HG02763 (cell line): ENCODE results near the gene KCNQ1OT1.

Experiments used
- ATAC-seq: cut with Tn5 transposase; IDR thresholded peaks from one replicate; pipeline ENCODE4 v1.9.1; 2021; ENCODE audit warnings: mild to moderate bottlenecking, moderate library complexity; ENCODE audit not compliant: unreplicated experiment

The KCNQ1OT1 gene

DNA sequence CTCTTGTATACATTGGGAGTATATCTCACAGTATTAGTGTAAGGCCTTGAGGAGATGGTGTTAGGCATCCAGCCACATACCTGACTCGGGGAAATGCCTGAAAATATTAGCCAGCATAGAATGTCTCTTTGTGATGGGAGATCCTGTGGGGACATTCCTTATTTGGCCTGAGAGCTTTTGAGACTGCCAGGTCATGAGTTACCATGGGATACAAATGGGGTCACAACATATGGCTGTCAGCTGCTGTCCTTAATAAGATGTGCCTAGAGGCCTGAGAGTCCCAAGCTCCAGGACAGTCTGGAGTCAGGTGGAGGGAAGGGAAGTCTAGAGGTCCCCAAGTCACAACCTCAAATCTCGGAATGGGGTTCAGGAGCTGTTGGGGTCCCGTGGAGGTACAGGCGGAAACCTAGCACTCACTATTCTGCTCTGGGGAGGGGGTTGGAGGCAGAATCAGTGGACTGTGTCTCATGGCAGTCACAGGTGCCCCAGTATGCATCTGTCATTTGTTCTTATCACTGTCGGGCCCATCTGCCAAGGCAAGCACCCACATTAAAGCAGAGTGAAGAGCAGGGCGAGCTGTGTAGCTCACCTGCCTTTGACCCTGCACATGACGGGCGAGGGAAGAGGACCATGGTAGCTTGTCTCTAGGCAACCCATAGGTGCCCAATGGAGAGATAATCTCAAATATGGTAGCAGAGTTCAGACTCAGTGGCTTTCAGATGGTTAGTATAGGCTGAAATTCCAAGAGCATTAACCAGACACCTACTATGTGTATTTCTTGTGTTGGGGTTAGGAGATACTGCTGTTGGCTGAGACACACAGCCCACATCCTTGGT lies 29.9 kb downstream of the KCNQ1OT1 start:
- ATAC-seq: no peak

DNA sequence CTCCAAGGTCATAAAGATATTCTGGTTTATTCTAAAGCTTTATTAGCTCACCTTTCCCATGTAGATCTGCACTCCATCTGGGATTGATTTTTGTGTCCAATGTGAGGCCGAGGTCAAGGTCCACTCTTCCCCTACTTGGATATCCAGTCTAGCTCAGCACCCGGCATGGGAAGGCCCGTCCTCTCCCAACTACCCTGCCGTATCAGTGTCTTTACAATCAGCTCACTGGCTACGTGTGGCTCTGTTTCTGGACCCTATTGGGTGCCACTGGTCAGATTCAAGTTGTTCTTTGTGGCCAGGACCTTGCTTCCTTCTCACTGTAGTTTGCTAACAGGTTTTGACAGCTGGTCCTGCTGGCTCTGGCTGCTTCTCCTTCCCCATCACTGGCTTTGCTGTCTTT lies 30.9 kb downstream of the KCNQ1OT1 start:
- ATAC-seq: no peak

DNA sequence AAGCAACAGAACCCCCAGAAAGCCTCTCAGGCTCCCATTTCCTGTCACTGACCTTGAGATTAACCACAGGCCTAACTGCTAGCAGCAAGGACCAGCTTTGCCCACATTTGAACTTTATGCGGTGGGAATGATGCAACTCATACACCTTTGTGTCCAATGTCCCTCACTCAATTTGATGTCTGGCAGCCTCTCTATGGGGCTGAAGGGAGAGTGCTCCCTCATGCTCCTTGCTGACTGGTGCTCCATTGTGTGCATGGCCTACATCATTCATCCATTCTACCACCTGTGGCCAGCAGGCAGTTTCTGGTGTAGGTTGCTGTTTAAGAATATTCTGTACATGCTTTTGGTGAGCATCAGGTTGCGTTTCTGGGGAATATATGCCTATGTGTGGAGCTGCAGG lies 31.9 kb downstream of the KCNQ1OT1 start:
- no peak for ATAC-seq

DNA sequence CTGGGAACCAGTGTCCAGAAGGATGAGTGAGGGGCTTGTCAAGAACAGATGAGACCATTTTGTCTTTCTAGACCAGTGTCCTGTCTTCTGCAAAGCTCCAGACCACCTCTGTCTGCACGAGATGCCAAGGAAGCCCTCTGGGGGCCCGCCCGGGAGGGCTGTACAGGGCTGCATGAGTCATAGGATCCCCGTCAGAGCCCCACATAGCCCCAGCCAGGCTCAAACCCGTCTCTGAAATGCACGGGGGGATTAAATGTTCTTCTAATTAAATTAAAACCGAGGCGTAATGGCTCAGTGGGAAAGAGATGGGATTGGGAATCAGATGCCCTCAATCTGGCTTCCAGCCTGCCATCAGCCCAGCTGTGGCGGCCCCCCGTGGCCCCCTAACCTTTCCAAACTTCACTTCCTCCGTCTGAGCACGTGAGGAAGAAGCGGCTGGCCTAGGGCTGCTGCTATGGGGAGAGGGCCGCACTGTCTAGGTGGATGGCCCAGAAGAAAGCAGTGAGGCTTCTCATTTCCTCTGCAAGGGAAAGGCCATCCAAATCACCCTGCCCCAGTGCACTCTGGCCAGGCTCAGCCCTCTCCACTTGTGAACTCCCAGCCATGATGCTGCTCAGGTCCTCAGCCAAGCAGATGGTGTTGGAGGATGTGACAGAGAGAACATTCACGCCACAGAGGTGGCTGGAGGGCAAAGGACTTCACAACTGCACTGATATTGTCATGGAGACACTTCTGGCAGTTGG lies 32.8 kb downstream of the KCNQ1OT1 start:
- no peak for ATAC-seq

DNA sequence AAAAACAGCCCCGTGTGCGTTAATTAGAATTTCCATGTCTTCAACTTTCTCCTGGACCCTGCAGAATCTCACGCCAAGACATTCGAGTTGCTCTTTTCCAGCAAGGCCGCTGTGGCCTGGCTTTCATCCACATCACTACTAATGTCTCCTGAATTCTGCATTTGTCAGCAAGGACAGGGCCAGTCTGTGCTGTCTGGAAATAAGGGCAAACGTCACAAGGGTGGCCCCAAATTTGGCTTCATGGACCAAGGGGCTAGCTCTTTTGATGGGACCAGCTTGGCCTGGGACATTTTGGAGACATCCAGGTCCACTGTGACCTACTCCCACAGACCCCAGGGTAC lies 33.4 kb downstream of the KCNQ1OT1 start:
- no peak for ATAC-seq

DNA sequence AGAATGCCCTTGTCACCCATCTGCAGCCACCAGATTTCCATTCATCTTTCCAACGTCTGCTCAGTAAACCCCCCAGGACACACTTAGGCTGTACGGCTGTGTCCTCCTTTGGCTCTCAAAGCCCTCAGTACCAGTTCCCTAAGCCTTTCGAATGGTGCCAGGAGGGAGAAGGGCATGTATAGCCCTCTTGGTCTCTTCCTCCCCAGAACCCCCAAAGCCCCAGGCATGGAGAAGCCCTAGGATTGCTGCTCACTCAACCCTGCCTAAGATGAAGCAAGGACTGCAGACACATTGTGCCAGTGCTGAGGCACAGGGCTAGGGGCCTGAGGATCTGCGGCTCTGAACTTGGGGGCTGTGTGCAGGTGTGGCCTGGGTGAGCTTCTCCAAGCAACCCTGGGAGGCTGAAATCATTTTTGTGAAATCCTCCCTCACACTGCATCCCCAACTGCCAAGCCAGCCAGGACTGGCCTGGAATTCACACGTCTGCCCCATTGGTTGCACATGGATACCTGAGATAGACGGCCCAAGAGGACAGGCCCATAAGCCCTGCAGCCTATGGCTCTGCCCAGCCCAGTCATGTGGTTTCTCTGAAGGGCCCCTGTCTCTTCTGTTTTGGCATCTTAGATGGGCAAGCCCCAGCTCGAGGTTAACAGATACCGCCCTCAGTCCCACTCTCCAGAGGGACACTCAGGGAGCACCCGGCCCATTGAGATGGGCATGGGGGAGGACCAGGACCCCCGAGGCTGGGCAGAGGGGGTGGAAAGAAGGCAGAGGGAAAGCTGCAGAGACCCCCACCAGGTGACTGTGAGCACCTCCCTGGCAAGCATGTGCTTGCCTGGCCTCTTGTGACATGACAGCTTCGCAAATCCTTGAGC lies 34.0 kb downstream of the KCNQ1OT1 start:
- no peak for ATAC-seq

DNA sequence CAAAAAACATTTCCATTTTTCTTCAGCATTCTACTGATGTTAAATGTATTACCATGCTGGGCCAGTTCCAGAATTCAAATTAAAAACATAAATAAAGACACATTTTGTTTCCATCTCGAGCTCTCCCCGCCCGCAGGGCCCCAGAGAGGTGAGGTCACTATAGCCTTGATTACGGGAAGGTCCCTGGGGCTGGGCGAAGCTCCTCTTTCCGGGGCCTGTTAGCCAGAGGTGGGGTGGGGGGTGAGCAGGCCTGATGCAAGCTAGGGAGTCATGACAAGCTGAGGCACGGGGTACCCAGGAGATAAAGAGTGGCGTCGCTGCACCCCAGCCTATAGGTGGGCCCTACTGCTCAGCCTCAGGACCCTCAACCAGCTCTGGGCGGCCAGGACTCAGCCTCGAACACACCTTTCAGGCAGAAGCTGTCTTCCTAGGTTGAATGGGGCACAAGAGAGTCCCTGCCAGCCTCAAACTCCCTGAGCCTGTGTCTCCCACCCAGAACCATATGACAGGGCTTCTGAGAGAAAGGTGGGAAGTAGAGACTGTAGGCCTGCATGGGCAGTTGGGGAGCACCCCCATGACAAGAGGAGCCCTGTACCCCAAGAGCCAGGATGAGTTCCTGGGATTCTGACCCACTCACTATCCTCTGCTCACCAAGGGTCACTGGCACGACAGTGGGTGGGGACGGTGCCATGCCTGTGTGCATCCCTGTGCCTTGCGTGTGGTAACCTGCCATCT lies 34.8 kb downstream of the KCNQ1OT1 start:
- no peak for ATAC-seq

DNA sequence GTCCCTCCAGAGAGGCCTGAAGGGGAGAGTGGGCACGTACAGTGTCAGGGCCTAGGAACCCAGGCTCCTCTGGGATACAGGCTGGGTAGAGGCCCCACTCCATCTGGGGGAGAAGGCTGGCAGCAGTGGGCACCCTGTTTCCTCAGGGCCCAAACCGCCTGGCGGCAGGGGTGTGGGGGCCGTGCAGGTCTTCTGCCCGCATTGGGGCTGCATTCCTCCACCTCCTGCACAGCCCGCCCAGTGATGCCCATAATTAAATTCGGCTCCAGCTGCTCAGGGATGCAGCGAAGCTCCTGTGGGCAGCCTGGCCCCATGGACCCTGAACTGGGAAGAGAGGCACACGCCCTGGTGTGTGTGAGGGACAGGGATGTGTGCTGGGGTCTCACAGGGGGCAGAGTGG lies 35.4 kb downstream of the KCNQ1OT1 start:
- no peak for ATAC-seq

DNA sequence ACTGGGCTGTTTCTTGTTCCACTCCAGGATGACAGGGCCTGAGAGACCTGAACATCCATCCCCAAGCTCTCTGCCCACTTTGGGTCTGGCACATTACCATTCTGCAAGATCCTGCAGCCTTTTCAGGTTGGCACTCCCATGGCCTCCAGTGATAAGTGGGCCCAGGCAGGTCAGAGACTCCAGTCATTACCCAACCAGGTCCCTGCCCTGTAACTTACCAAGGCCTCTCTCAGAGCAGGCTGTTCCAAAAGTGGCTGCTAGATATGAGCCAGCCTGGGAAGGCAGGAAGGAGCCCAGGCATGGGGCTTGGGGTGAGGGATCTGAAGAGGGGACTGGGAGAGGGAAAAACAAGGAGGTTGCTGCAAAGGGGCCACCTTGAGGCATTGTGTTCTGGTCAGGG lies 35.9 kb downstream of the KCNQ1OT1 start:
- ATAC-seq: no peak

DNA sequence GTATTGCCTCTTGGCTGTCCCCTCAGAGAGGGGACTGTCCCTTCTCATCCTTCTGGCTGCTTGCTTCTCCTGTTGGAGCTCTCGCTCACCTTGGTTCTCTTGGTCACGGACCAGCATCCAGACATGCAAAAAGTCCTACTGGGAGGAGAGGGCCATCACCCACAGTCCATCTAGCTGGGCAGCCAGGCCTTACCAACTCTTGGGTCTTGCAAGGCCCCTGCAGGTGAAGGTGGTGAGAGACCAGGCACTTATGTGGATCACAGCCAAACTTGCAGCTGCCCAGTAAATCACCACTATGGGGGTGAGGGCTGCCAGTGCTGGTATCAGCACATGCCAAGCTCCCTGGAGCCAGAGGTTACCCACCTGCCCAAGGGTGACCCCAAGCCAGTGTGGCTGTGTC lies 36.3 kb downstream of the KCNQ1OT1 start:
- ATAC-seq: no peak

DNA sequence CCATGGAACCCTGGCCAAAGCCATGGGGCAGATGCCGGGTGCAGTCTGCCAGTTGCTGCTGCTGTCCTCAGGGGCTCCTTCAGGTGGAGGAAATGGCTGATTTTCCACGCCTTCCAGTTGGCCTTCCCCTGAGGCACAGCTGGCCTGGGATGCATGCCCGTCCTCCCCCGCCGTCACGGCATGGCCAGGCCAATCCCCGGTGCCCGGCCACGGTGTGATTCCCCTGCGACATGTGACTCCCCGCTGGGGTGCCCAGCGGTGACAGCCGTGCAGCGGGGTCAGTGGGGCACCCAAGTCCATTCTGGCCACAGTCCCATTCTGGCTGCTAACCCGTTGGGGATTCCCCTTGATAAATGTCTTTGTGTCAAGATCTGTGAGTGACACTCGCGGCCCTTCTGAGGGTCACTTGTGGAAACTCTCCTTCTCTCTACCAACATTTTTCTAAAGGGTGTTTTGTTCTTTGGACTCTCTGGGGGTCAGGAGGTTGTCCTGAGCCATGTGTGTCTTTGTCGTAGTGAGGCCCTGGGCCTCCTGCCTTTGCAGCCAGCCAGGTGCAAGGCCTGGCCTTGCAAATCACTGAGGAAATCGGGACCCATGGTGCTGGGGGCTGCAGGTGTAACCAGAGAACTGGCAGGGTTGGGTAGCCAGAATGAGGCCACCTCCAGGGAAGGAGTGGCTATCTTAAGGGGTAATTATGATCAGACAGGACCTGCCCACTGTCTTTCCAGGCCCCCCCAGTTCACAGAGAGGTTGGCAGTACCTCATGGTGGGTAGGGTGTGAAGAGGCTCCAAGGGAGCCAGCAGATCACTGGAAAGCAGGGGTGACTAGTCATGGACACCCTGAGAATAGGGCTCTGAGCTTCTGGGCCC lies 37.1 kb downstream of the KCNQ1OT1 start:
- no peak for ATAC-seq

DNA sequence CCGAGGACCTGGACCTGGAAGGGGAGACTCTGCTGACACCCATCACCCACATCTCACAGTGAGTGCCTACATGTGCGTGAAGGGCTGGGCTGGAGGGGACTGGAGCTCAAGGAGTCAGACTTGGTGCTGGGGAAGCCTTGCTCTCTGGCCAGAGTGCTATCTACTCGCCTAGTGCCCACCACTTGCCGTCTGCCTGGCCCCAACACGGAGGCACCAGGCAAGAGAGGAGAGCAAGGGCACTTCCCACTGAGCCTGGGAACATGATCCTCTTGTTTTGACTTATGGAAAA lies 37.8 kb downstream of the KCNQ1OT1 start:
- no peak for ATAC-seq

DNA sequence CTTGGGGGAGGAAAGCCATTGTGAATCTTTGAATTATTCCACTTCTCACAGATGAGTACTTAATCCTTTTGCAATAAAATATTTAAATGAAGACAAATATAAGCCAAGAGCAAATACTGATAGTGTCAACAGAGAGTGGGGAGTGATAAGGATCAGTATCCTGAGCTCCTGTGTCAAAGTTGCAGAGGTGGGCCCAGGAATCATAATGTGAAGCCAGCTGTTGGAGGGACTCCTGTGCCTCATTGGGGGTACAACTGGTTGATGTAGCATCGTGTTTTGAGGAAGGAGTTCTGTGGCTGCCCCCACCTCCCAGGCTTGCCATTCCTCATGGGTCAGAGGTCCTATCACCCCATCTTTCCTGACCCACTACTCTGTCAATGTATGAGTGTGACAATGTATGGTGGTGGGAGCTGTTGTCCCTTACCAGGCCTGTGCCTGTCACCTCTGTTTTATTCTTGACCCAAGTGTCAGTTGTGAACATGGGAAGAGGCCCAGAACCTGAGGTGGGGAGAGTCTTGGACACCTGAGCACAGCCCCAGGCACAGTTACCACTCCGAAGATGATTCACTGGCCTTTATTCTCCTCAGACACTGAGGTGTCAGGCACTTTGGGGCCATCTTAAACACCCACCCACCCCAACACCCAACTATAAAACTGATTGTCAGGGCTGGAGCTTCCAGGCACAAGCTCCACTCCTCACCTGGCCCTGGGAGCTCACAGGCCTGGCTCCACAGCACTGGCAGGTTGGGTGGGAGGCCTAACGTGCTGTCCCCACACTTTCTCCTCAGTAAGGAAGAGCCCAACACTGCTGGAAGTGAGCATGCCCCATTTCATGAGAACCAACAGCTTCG lies 38.4 kb downstream of the KCNQ1OT1 start:
- no peak for ATAC-seq

DNA sequence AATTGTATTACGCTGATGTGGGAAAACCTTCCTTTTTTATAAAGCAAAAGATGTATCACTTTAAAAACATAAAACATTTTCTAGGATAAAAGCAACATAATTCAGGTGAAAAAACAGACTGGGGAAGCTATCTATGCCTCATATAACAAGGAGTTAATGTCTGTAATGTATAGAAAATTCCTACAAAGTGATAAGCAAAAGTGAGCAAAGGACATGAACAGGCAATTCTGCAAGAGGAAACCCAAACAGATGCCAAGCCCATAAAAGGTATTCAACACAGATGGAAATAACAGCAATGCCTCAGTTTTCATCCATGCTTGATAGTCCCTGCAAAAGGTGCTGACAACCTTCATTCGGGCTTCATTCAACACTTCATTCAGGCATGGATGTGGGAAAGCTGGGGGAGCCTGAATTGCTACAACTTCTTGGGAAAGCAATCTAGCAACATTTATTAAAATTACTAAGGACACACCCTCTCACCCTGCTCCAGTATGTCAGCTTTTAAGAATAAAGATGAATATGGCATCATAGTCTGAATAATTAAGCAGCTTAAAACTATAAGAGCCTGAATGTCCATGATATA lies 39.3 kb downstream of the KCNQ1OT1 start:
- ATAC-seq: no peak

DNA sequence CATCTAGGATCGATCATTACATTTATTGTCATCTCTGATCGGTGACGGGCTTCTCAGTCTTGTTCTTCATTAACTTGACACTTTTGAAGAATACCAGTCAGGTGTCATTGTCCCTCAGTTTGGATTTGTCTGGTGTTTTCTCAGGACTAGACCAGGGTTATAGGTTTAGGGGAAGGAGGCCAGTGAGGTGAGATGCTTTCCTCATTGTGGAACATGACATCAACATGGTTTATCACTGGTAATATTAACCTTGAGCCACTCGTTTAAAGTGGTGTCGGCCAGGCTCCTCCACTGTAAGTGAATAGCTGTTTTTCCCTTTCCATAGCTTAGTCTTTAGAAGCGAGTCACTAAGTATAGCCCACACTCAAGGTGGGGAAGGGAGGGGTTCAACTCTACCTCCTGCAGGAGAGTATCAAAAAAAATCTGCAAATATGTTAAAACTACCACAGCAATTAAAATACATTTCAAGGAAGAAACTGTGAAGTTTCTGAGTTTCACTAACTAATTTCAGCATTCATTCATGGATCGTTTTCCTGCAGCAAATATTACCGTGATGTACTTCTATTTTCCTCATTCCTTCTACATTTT lies 42.0 kb downstream of the KCNQ1OT1 start:
- ATAC-seq: no peak

DNA sequence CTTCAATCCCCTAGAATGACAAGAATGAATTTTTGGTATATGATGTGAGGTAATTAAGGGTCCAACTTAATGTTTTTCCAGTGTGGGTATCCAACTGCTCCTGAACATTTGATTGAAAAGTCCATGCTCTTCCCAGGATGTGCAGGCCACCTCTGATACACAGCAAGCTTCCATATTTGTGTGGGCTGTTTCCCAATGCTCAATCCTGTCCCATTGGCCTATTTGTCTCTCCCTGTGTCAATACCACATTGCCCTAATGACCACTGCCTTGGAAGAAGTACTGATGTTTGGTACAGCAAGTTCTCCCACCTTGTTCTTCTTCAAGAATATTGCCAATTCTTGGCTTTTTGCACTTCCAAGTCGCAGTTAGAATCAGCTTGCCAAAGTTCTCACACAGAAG lies 42.9 kb downstream of the KCNQ1OT1 start:
- ATAC-seq: no peak

DNA sequence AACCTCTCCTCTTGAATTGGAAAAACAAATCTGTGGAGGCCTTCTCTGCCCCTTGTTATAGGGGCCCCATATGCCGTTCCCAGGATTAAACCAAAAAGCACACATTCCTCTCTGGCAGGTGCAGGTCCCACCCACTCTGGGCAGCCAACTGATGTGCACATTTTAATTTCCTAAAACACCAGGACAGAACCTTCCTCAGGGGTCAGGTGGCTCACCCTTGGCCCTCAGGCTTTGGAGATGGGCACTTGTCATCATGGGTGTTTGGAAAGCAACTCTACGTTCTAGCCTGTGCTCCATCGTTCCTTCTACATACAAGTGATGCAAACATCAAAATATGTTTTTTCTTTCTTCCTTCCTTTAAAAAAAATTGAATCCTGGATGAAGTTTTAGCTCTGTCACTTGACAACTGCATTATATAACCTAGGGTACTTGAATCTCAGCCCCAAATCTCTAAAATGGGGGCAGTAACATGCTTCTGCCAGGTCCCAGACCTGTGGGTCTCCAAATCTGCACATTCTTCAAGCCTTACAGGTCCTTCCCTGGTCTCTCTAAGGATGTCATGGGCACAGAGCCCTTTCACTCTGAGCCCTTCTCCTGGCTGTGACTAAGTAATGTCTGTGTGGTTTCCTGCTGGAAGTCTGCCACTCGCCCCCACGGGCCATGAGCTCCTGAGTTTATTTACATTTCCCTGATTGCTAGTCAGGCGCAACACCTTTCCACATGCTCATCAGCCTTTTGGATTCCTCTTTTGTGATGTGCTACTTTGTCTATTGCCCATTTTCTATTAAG lies 43.8 kb downstream of the KCNQ1OT1 start:
- no peak for ATAC-seq
